ENCODE results near the gene HMGN3. TPM values are rescaled to one million over a fixed set of nuclear protein-coding genes. Genes with fewer than 3 reads are reported as not detected.
"Not testable (repeated sequence)": the region's sequence is repeated elsewhere in the genome, so short reads cannot be mapped to it uniquely, and the experiment has no call there.

Gene HMGN3
- 58.1 and 67.4 TPM in 2 replicates for total RNA-seq
- 48.7 TPM for polyA plus RNA-seq (2012)

DNA sequence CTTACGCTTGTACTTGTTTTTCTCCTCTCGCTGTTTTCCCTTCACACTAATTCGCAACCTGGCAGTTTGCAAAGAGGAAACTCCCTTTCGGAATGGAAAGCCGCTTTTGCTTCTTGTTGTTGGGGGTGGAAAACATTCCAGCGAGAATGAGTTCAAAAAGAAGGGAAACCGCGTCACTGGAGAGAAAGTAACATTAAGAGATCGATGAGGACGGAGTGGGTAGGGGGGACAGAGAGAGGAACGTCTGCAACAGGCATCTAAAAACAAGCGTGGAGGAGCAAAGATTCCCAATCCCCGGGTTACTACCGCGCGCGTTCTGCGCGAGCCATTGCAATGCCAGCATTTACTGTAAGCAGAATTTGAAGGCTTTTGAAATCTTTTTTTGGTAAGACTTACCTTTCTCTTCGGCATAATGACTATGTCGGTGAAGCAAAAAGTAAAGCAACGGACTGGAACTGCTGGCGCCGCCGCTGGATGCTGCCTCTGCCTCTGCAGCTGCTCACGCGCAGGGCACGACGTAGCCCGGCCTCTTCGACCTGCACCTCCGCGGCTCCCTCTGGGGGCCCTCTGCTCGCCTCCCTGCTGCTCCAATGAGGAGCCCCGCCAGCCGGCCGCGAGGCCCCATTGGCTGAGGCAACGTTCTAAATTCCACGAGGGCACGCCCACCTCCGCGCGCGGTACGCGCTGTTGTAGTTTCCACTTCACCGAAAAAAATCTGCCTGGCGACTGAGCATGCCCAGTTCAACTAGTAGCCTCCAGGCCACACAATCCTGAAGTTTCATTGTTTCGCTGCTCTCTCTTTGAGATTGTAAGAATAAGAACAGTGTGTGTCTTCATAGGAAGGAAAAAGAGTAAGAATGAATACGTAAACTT is at the start of gene HMGN3:
HMGN3 (minus strand) TSS at position 533 of the 873 bp plus-strand sequence.
- DNase-seq (ENCODE audit: low read depth), result peak; percentile 94

DNA sequence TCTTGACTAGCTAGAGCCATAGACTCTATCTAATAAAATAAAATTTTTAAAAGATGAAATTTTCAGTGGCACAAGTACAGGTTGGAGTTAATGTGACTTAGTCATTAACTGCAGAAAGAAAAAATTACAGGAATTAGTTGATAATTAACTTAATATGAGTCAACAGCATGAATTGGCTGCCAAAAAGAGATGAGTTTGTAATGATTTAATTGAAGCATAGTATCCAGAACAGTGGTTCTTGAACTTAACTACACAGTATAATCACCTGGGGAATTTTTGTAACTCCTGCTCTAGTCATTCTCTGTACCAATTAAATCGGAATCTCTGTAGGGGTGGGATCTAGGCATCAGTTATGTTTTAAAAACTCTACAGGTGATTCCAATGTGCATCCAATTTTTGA is 46.3 kb upstream of the HMGN3 start:
- no peak for DNase-seq (ENCODE audit: low read depth)

DNA sequence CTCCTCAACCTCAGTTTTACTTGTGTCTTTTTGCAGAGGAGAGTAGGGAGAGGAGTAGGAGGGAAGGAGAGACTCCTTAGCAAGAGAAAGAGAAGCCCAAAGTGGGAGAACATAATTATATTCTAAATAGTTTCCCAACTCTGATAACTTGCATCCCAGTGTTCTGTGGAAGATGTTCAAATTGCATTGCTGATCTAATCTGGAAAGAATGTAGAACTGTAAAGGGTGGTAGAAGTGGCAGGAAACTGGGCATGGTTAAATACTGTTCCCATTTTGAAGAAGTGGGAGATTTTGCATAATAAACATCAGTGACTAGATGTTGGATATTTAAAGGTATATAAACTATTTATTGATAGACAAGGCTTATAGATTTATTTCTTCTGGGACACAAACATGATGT is 42.6 kb upstream of the HMGN3 start:
- peak; percentile 59 for DNase-seq (ENCODE audit: low read depth)

- peak; percentile 92 for DNase-seq (ENCODE audit: low read depth)
These were observed 35.4 kb upstream of the HMGN3 start for GRCh38 chr6:79269877-79270276.

GRCh38 chr6:79267128-79267527 is 32.6 kb upstream of the HMGN3 start:
- DNase-seq (ENCODE audit: low read depth), result no peak

DNA sequence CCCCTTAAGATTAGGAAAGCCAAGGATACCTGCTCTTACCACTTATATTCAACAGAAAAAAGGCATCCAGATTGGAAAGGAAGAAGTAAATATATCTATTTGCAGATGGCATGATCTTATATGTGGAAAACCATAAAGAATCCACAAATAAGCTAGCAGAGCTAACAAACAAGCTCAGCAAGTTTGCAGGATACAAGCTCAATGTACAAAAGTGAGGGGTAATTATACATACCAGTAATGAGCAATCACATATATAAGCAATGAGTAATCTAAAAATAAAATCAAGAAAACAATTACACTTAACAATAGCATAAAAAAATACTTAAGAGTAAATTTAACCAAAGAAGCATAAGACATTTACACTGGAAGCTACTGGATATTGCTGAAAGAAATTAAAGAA is 31.6 kb upstream of the HMGN3 start:
- DNase-seq (ENCODE audit: low read depth), result no peak

DNA sequence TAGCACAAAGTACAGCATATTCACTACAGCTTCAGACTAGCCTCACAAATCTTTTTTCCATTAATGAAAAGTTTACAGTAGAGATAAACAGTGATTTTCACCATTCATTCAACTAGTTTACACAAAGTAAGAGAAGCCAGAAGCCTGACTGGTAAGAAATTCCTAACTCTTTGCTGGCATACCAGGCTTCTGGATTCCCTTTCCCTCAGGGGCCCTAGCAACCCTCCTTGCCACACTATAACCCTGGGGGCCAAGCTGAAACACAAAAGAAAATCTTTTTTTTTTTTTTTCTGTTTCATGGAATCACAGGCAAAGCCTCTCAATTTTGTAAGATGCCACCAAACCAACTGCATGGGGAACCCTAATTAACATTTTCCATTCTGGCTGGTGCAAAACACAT is 28.9 kb upstream of the HMGN3 start:
- no peak for DNase-seq (ENCODE audit: low read depth)

GRCh38 chr6:79261666-79262065 is 27.2 kb upstream of the HMGN3 start:
- DNase-seq (ENCODE audit: low read depth), result peak; percentile 9

DNA sequence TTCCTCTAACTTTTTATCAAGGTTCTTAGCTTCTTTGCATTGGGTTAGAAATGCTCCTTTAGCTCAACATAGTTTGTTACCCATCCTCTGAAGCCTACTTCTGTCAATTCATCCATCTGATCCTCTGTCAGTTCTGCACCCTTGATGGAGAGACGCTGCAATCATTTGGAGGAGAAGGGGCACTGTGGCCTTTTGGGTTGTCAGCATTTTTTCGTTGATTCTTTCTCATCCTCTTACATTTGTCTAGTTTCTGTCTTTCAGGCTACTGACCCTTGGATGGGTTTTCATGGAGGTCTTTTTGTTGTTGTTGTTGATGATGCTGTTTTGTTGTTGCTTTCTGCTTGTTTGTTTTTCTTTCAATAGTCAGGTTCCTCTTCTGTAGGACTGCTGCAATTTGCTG is 26.3 kb upstream of the HMGN3 start:
- DNase-seq (ENCODE audit: low read depth), result no peak

- DNase-seq (ENCODE audit: low read depth), result no peak
These were observed 23.1 kb upstream of the HMGN3 start for GRCh38 chr6:79257381-79258205.

- not testable (repeated sequence) for DNase-seq (ENCODE audit: low read depth)
These were observed 22.3 kb upstream of the HMGN3 start for GRCh38 chr6:79256770-79257169.

- DNase-seq (ENCODE audit: low read depth), result not testable (repeated sequence)
These were observed 20.6 kb upstream of the HMGN3 start for GRCh38 chr6:79255086-79255485.

DNA sequence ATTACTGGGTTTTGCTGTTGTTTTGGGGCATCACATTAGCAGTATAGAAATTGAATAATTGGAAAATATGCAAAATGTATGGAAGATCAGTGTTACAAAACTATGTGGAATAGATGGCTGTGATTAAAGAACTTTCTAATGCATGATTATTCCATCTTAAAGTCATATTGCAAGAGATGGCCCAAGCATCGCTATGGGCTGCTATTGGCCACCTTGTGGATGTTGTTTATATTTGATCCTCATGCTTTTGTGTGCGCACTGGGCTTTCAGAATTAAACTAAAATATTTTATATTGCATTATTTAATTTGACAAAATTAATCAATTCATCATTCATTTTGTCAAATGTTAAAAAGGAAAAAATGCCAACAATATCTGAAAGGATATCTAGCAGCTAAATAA is 16.1 kb upstream of the HMGN3 start:
- DNase-seq (ENCODE audit: low read depth), result no peak

GRCh38 chr6:79250107-79250514 is 15.6 kb upstream of the HMGN3 start:
- peak; percentile 52 for DNase-seq (ENCODE audit: low read depth)

DNA sequence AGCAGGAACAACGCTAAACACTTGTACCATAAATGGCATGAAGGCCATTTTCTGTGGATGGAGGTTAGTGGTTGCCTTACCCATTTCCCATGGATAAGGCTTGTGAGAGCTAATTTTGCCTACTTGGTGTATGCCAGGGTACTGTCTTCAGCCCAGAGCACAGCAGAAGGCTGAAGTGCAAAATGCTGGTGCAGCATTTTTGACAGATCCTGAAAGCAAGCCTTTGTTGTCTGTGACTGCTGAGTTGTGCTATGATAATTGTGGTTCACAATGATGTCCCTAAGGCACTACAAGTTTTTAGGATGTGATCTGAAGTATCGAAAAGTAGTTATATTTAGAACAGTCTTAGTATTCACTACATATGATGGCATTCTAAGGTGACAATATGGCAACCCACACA is 14.7 kb upstream of the HMGN3 start:
- no peak for DNase-seq (ENCODE audit: low read depth)

GRCh38 chr6:79246891-79247290 is 12.4 kb upstream of the HMGN3 start:
- no peak for DNase-seq (ENCODE audit: low read depth)

- no peak for DNase-seq (ENCODE audit: low read depth)
These were observed 6.7 kb upstream of the HMGN3 start for GRCh38 chr6:79241228-79241627.

DNA sequence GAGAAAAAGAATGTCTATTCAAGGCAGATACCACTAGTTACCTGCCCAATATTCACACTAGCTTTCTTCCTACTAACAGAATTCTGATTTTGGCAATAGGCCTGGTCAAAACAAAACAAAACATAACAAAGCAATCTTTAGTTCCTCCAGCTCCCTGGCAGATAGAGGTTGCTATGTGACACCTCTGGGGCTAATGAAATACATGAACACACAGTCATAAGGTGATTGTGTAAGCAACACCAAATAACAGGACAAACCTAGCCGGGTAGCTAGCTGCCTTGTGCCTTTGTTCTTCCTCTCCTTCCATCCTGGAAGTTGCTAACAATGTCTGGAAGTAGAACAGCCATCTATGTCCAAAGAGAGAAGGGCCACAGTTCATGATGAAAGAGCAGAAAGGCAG is 6.0 kb upstream of the HMGN3 start:
- DNase-seq (ENCODE audit: low read depth), result no peak

DNA sequence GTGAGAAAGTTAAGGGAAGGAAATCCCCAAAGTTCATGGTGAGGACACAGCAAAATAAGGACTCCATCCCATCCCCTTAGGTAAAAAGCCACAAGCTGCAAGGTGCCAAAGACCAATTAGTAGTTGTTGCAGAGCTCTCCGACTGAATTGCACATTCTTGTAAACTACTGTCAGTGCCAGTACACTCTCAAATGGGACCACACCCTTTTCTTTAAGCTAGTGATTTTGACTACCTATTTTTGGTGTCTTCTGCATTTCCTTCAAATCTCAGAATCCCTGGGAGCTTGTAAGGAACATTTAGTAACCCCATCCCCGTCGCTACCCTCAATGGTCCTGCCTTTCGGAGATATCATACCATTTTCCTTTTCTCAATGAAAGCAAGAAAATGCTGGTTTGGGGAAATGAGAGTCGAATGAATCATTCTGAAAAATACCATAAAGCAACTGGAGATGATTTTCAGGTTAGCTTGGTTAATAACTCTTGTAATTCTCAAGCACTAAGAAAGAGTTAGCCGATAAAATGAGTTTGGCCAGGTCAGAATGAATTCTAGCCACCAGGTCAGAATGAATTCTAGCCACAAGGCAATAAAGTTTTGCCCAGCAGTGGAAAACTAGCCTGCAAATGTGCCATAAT is 5.2 kb upstream of the HMGN3 start:
- DNase-seq (ENCODE audit: low read depth), result no peak

- no peak for DNase-seq (ENCODE audit: low read depth)
These were observed 4.4 kb upstream of the HMGN3 start for GRCh38 chr6:79238919-79239318.

DNA sequence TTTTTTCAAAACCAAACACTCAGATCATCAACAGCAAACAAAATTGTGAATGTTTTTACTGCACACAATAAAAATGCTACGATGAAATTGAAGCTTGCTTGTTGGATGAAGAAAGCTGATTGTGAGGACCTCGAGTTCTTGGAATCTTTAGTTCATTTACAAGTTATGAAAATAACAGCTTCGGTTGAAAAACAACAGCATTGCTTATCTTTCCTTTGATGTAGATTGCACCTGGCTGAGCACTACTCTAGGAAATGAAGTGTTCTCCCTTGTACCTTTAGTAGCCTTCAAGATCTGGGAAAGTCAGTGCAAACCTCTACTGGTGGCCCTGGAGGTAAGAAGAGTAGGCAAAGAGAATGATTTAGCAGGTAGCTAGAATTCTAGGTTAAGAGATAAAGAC is 2.2 kb upstream of the HMGN3 start:
- no peak for DNase-seq (ENCODE audit: low read depth)

- DNase-seq (ENCODE audit: low read depth), result peak; percentile 92
These were observed 802 bp downstream of the HMGN3 start for GRCh38 chr6:79233611-79234149.

Measured in myocyte (in vitro differentiated cells).